Fibroblast of pulmonary artery (primary cell): ENCODE data around the gene ENKUR.

Source experiments
- DNase-seq: peaks from one replicate; pipeline ENCODE4 v3.0.0-alpha.2; 2010; ENCODE audit warnings: low read depth
- H3K4me3 ChIP-seq: replicated peaks from 2 replicates; pipeline ENCODE4 v1.5.1; 2011; ENCODE audit warnings: low read depth, mild to moderate bottlenecking, control low read depth, low read length, moderate library complexity
- CTCF ChIP-seq: IDR thresholded peaks from 2 replicates; pipeline ENCODE4 v1.5.1; 2011; ENCODE audit warnings: mild to moderate bottlenecking, control low read depth, low read length, inconsistent platforms; ENCODE audit errors: missing control alignments

Gene ENKUR

DNA sequence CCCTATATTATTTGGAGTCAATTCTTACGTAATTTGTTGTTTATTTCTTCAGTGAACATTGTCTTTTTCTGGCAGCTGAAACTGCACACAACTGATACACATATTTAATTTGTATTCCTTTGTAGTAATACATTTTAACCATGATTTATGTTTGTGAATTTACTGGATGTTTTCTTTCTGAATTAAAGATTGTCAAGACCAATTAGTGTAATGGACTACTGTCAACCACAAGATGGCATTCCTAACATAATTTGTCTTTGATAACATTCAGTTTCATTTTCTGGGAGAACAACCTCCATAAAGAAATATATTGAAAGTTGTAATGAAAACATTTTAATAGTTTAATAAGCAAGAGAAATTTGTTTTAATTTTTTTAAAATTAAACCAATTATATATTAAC lies 10.5 kb upstream of the ENKUR start:
- no peak overlapping the region for H3K4me3 ChIP-seq
- DNase-seq, result peak; percentile 51
- TF ChIP-seq CTCF, result peak; percentile 27

DNA sequence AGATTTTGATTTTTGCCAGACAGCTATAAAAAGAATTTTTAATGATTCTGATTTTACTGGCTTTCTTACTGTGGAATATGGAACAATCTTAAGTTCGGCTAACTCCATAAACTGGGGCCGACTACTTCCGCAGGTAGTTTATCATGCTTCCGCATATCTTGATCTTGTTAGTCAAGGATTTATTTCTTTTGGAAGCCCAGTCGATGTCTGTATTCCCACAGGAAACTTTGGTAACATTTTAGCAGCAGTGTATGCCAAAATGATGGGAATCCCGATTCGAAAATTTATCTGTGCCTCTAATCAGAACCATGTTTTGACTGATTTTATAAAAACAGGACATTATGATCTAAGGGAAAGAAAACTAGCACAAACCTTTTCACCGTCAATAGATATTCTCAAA lies 8.6 kb upstream of the ENKUR start:
- DNase-seq, result no peak
- TF ChIP-seq CTCF, result no peak
- no peak overlapping the region for H3K4me3 ChIP-seq

GRCh38 chr10:25023278-25023677 lies 7.3 kb upstream of the ENKUR start:
- H3K4me3 ChIP-seq, result no peak overlapping the region
- peak; percentile 17 for DNase-seq

GRCh38 chr10:25018703-25019102 lies 2.7 kb upstream of the ENKUR start:
- no peak for TF ChIP-seq CTCF
- H3K4me3 ChIP-seq, result no peak overlapping the region
- DNase-seq, result no peak

More at GRCh38 chr10:25023278-25023677, 7.3 kb upstream of the ENKUR start:
- no peak for TF ChIP-seq CTCF

DNA sequence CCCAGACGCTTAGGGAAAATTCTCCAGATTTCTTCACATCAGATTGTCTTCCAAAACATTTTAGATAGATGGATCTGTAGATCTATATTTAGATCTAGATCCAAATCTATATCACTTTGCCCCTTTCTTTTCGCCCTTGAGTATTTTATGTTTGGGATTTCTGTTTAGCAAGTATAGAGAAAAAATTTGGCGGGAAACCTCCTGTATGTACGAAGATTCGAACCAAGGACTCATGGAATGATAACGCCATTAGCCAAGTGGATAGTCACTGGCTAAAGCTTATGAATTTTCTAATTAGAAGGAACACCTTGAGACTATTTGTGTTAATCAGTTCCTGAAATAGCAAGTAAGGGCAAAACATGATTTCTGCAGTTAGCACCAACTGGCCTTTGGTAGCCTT lies 1.7 kb upstream of the ENKUR start:
- H3K4me3 ChIP-seq, result peak overlapping the region; percentile 70
- TF ChIP-seq CTCF, result no peak
- DNase-seq, result no peak

- peak overlapping the region; percentile 70 for H3K4me3 ChIP-seq
- DNase-seq, result no peak
- TF ChIP-seq CTCF, result no peak
Observed at GRCh38 chr10:25017154-25017590, 1.2 kb upstream of the ENKUR start.

- peak; percentile 99 for DNase-seq
- H3K4me3 ChIP-seq, result peak within 1 kb of the TSS; percentile 70
- no peak for TF ChIP-seq CTCF
Observed at GRCh38 chr10:25016376-25017153, 607 bp upstream of the ENKUR start, which contains the start of gene THNSL1. Gene THNSL1 (plus strand): TSS chr10:25016612. CDS start chr10:25023224, 6,612 bp downstream.
